Spleen (tissue), 13 donors: ENCODE data around the gene CBLL1. TPM values are rescaled to one million over a fixed set of nuclear protein-coding genes. Genes with fewer than 3 reads are reported as not detected.

Experiments used
- DNase-seq: peaks from one replicate; pipeline ENCODE4 v3.0.0-alpha.2; 2020
- H3K27ac ChIP-seq, 8 donors: fragments of 200-600 bp; sonication (generic) in 7 of 8; 1 replicate in 4 of 8; 2 replicates in 4 of 8; pipeline versions ENCODE4 v1.5.0 to v1.8.0; 2016 to 2021; ENCODE audit warnings: inconsistent platforms in 4 of 8, mild to moderate bottlenecking in 4 of 8, moderate library complexity in 1 of 8
- H3K27me3 ChIP-seq, 7 donors: fragments of 200-600 bp; sonication (generic) in 6 of 7; replicated peaks in 1 of 7; 1 replicate in 4 of 7; 2 replicates in 3 of 7; pipeline versions ENCODE4 v1.5.0 to v1.8.0; 2016 to 2021; ENCODE audit warnings: inconsistent platforms in 3 of 7, mild to moderate bottlenecking in 1 of 7
- H3K36me3 ChIP-seq, 6 donors: fragments of 200-600 bp; sonication (generic) in 5 of 6; 1 replicate in 4 of 6; 2 replicates in 2 of 6; pipeline versions ENCODE4 v1.5.0 to v1.8.0; 2016 to 2021; ENCODE audit warnings: inconsistent platforms in 2 of 6
- H3K4me1 ChIP-seq, 6 donors: fragments of 200-600 bp; sonication (generic) in 5 of 6; 1 replicate in 3 of 6; 2 replicates in 3 of 6; pipeline versions ENCODE4 v1.5.0 to v1.8.0; 2016 to 2021; ENCODE audit warnings: inconsistent platforms in 3 of 6
- H3K4me3 ChIP-seq, 8 donors: fragments of 200-600 bp; sonication (generic) in 7 of 8; 1 replicate in 4 of 8; 2 replicates in 4 of 8; pipeline versions ENCODE4 v1.5.0 to v1.8.0; 2016 to 2021; ENCODE audit warnings: inconsistent platforms in 4 of 8, mild to moderate bottlenecking in 4 of 8, moderate library complexity in 2 of 8
- H3K9me3 ChIP-seq, 8 donors: fragments of 200-600 bp; sonication (generic) in 7 of 8; 1 replicate in 4 of 8; 2 replicates in 4 of 8; pipeline versions ENCODE4 v1.5.0 to v1.8.0; 2016 to 2021; ENCODE audit warnings: inconsistent platforms in 4 of 8
- CTCF ChIP-seq, 11 experiments: fragments of 200-600 bp in 7 of 11; fragments of 450-650 bp in 4 of 11; sonication (generic) in 4 of 11; IDR thresholded peaks in 8 of 11; conservative IDR thresholded peaks in 3 of 11; 1 replicate in 7 of 11; 2 replicates in 4 of 11; pipeline versions ENCODE4 v1.4.0 to v1.8.0; 2016 to 2021; ENCODE audit warnings: antibody characterized with exemption in 11 of 11, inconsistent platforms in 4 of 11, mild to moderate bottlenecking in 1 of 11
- POLR2A ChIP-seq, 3 donors: fragments of 450-650 bp; IDR thresholded peaks; one replicate each; pipeline ENCODE4 v1.5.1; 2017; ENCODE audit warnings: antibody characterized with exemption in 3 of 3, mild to moderate bottlenecking in 1 of 3
- POLR2AphosphoS5 ChIP-seq, 3 donors: sonication (generic); formaldehyde crosslinking; IDR thresholded peaks; one replicate each; pipeline ENCODE4 v1.5.1; 2017; ENCODE audit warnings: antibody characterized with exemption in 3 of 3
- WGBS, 5 donors: extraction: QIAGEN DNeasy Blood & Tissue Kit in 3 of 5; methylation state at CpG; one replicate each; pipeline versions ENCODE4 v1.1.5 to v1.1.7; 2013 to 2018; 5-methylcytosine and 5-hydroxymethylcytosine counted together
- intact Hi-C: fragments of 100-400 bp; cut with DNase I; formaldehyde crosslinking; loops from one replicate; pipeline ENCODE4 v1.15.0; 2023; ENCODE audit warnings: low total_unique reads
- long read RNA-seq, 2 donors: transcript quantifications; one replicate each; lab custom pipeline, GENCODE V29; 2026
- polyA plus RNA-seq, 3 donors: library from polyadenylated mRNA; stranded (reverse); fragments of 200-250 nt; gene quantifications; one replicate each; pipeline ENCODE4 v1.2.1, GENCODE V29; 2013
- total RNA-seq, 7 donors: library from RNA; depleted of rRNA in 3 of 7; stranded (reverse); fragments of >200 nt in 3 of 7; fragmentation: NEBNext Ultra II Directional in 4 of 7; extraction: Animal tissue kit (Norgen Biotek cat#: 25700) in 4 of 7; gene quantifications; one replicate each; pipeline versions ENCODE4 v1.1.0 to v1.2.1, GENCODE V29; 2016 to 2021
- donor health status: healthy with polysubstance abuse.
- donor health status: DM: no; HTN: no; CAD: no; lungs with moderate emphysema.
- donor health status: DM: no; HTN: no; CAD: no.
- donor health status: Bipolar disorder and iron deficiency.
- donor health status: healthy.
- donor health status: DM: no; HTN: no; CAD: no.
- donor health status: DM: yes; HTN: yes; CAD: no.

The CBLL1 gene
- total RNA-seq (10 to 100 TPM; 25.3 to 41.0 (median 35.5) TPM), polyA plus RNA-seq (1 to 10 TPM; 5.4 to 7.9 (median 7.6) TPM)
- long read RNA-seq, donor 1, full-length matches to known transcripts = 10 of 10 reads
- long read RNA-seq, donor 1, partial matches to known transcripts = 0 of 10 reads
- long read RNA-seq, donor 1, other reads (novel, unspliced or antisense) = 0 of 10 reads
- long read RNA-seq, donor 2, full-length matches to known transcripts = 6 of 6 reads
- long read RNA-seq, donor 2, partial matches to known transcripts = 0 of 6 reads
- long read RNA-seq, donor 2, other reads (novel, unspliced or antisense) = 0 of 6 reads

DNA sequence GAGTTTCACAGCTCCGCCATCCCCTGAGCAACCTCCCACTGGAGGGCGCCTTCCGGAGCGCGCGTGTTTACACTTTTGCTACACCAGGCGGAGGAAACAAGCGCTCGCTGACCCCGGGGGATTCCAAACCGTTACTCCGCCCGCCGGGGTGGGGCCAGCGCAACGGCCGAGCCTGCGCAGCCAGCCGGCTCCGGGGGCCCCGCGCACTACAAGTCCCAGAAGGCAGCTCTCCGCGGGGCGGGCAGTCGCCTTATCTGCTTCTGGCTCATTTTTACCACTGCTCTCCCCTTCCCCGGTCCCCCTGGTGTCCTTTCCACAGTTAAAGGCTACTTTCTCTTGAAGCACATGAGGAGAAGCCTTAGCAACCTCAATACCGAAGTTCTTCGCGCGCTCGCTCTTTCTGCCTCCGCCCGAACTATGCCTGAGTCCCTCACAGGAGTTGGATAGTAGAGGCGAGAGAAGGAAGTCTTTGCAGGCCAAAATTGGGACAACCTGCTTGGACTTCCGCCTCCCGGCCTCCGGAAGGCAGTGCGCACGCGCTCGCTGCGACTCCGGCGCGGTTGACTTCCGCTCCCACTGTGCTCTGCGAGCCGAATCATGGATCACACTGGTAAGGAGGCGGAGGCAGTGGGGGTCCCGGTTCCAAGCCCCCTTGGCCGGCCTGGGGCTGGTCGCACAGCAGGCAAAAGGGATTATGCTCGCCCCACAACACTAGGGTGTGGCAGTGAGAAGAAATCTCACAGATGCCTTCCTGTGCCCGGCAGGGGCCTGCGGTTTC lies at the start of gene CBLL1:
Gene CBLL1, plus strand, starts transcription at position 576 of the 778 bp plus-strand sequence. Its CDS starts 22 bp downstream, at position 598.
- H3K27ac ChIP-seq = peak within 1 kb of the TSS; percentile 93 to 99 (median 98)
- H3K9me3 ChIP-seq = no peaks in the 10 kb centered on the region
- H3K4me3 ChIP-seq = peak within 1 kb of the TSS; percentile 77 to 89 (median 84)
- peak; percentile 100 for DNase-seq
- peaks cover 45 to 57% (median 48%) of the 10 kb centered on the region in 6 donors for H3K4me1 ChIP-seq
- peaks cover 0 to 8% (median under 1%) of the 10 kb centered on the region in 6 donors for H3K36me3 ChIP-seq
- intact Hi-C loops = loop anchor here (10.0 kb wide), 1 partner anchor 131 kb away; no protein-coding TSS in a partner anchor
- WGBS, 5 donors = 0 to 1% (median 0%) methylated on average over 19 to 56 of the region's 56 CpGs
- H3K27me3 ChIP-seq = no peaks in the 10 kb centered on the region
- TF ChIP-seq POLR2A (IDR thresholded peaks at IDR 0.05) (peak in 1 of 3 donors; percentile 90), CTCF (IDR thresholded peaks at IDR 0.05 in 8 of 11, conservative IDR thresholded peaks at IDR 0.05 in 3 of 11) (peak; percentile 35 to 83 (median 65)), POLR2AphosphoS5 (IDR thresholded peaks at IDR 0.05) (peak; percentile 88 to 96 (median 91))

GRCh38 chr7:107694386-107694785 lies 49.6 kb upstream of the CBLL1 start:
- Histone ChIP-seq H3K27me3 (no peaks in the 10 kb centered on the region), H3K9me3 (no peaks in the 10 kb centered on the region), H3K36me3 (no peaks in the 10 kb centered on the region), H3K4me3 (no peak overlapping the region), H3K27ac (no peak overlapping the region), H3K4me1 (peaks cover 0 to 9% (median 2%) of the 10 kb centered on the region in 6 donors)
- WGBS, 5 donors = 85 to 95% (median 88%) methylated on average over 5 of the region's 5 CpGs
- intact Hi-C loops = no loop called here
- DNase-seq = no peak
- TF ChIP-seq CTCF (IDR thresholded peaks at IDR 0.05 in 8 of 11, conservative IDR thresholded peaks at IDR 0.05 in 3 of 11) (no peak), POLR2A (IDR thresholded peaks at IDR 0.05) (no peak), POLR2AphosphoS5 (IDR thresholded peaks at IDR 0.05) (no peak)

GRCh38 chr7:107696330-107696946 lies 47.5 kb upstream of the CBLL1 start:
- peaks cover 0 to 8% (median 2%) of the 10 kb centered on the region in 6 donors for H3K4me1 ChIP-seq
- H3K4me3 ChIP-seq = no peak overlapping the region
- intact Hi-C loops = no loop called here
- no peak overlapping the region for H3K27ac ChIP-seq
- DNase-seq = no peak
- no peaks in the 10 kb centered on the region for H3K36me3 ChIP-seq
- TF ChIP-seq POLR2A (IDR thresholded peaks at IDR 0.05) (no peak), CTCF (IDR thresholded peaks at IDR 0.05 in 8 of 11, conservative IDR thresholded peaks at IDR 0.05 in 3 of 11) (no peak), POLR2AphosphoS5 (IDR thresholded peaks at IDR 0.05) (no peak)
- H3K27me3 ChIP-seq = no peaks in the 10 kb centered on the region
- H3K9me3 ChIP-seq = no peaks in the 10 kb centered on the region
- 72 to 95% (median 90%) methylated on average over 4 of the region's 4 CpGs for WGBS, 5 donors
